GM12878 (cell line): Measurements from ENCODE around the gene ZNF462. TPM values are rescaled to one million over a fixed set of nuclear protein-coding genes. Genes with fewer than 3 reads are reported as not detected.

ENCODE experiments used
- ASH2L ChIP-seq: fragments of 300-600, 200-600 bp; sonication (generic); IDR thresholded peaks from 2 replicates; pipeline ENCODE4 v1.6.1; 2017; ENCODE audit warnings: low read depth, mild to moderate bottlenecking, borderline replicate concordance
- BACH1 ChIP-seq: fragments of 450-650 bp; IDR thresholded peaks from 2 replicates; pipeline ENCODE4 v1.6.1; 2017; ENCODE audit warnings: mild to moderate bottlenecking, borderline replicate concordance
- BMI1 ChIP-seq: fragments of 450-650 bp; IDR thresholded peaks from 2 replicates; pipeline ENCODE4 v1.6.1; 2016; ENCODE audit warnings: mild to moderate bottlenecking, moderate library complexity, borderline replicate concordance
- EP300 ChIP-seq, 2 experiments: fragments of 150-350 bp in 1 of 2; IDR thresholded peaks; 2 replicates each; pipeline ENCODE4 v1.6.1; 2011 to 2012; ENCODE audit warnings: low read depth in 2 of 2, low read length in 2 of 2, borderline replicate concordance in 1 of 2, improper control_type of control experiment in 1 of 2, inconsistent platforms in 1 of 2; ENCODE audit not compliant: control insufficient read depth in 1 of 2
- EZH2 ChIP-seq: IDR thresholded peaks from 2 replicates; pipeline ENCODE4 v1.6.1; 2012; ENCODE audit warnings: low read depth, mild to moderate bottlenecking, control low read depth, inconsistent platforms, low read length, borderline replicate concordance; ENCODE audit not compliant: control insufficient read depth
- GATAD2B ChIP-seq: fragments of 450-650 bp; conservative IDR thresholded peaks from 2 replicates; pipeline ENCODE4 v1.6.1; 2017; ENCODE audit warnings: low read depth, mild to moderate bottlenecking, moderate library complexity
- IRF4 ChIP-seq: IDR thresholded peaks from 2 replicates; pipeline ENCODE4 v1.6.1; 2011; ENCODE audit warnings: low read depth, low read length
- LARP7 ChIP-seq: fragments of 450-650 bp; IDR thresholded peaks from 2 replicates; pipeline ENCODE4 v1.6.1; 2017; ENCODE audit warnings: mild to moderate bottlenecking
- MEF2B ChIP-seq: fragments of 450-650 bp; IDR thresholded peaks from 2 replicates; pipeline ENCODE4 v1.6.1; 2018; ENCODE audit warnings: mild to moderate bottlenecking, moderate library complexity; ENCODE audit not compliant: partially characterized antibody, poor library complexity, severe bottlenecking
- NBN ChIP-seq: fragments of 450-650 bp; IDR thresholded peaks from 2 replicates; pipeline ENCODE4 v1.6.1; 2016
- PKNOX1 ChIP-seq: fragments of 450-650 bp; IDR thresholded peaks from 2 replicates; pipeline ENCODE4 v1.6.1; 2016; ENCODE audit warnings: mild to moderate bottlenecking
- RAD51 ChIP-seq: fragments of 450-650 bp; IDR thresholded peaks from 2 replicates; pipeline ENCODE4 v1.6.1; 2016; ENCODE audit warnings: moderate library complexity, mild to moderate bottlenecking, inconsistent platforms
- SKIL ChIP-seq: fragments of 450-650 bp; IDR thresholded peaks from 2 replicates; pipeline ENCODE4 v1.6.1; 2017; ENCODE audit warnings: mild to moderate bottlenecking, low read depth, inconsistent platforms; ENCODE audit not compliant: poor library complexity, severe bottlenecking
- SMAD1 ChIP-seq: fragments of 450-650 bp; IDR thresholded peaks from 2 replicates; pipeline ENCODE4 v1.6.1; 2018; ENCODE audit warnings: mild to moderate bottlenecking, low read depth; ENCODE audit not compliant: partially characterized antibody
- SMC3 ChIP-seq: IDR thresholded peaks from 2 replicates; pipeline ENCODE4 v1.6.1; 2011; ENCODE audit warnings: low read length, improper control_type of control experiment, borderline replicate concordance
- TARDBP ChIP-seq: IDR thresholded peaks from 2 replicates; pipeline ENCODE4 v1.6.1; 2016; ENCODE audit warnings: borderline replicate concordance
- polyA plus RNA-seq, 11 experiments: library from polyadenylated mRNA; depleted of rRNA in 4 of 11; unstranded in 6 of 11; stranded (reverse) in 5 of 11; fragments of >200 nt; fragmentation: Nextera tagmentation in 4 of 11; fragmentation: Illumina TruSeq in 1 of 11; extraction: Ambion mirVana in 4 of 11; extraction: Trizol in 1 of 11; gene quantifications; 1 replicate in 1 of 11; 2 replicates in 10 of 11; pipeline versions ENCODE4 v1.2.1 to v1.2.3, GENCODE V29; 2011 to 2016; ENCODE audit warnings: inconsistent platforms in 2 of 11, missing spikeins in 2 of 11, low read depth in 1 of 11
- total RNA-seq, 4 experiments: library from RNA; depleted of rRNA in 3 of 4; stranded (reverse); fragments of >200 nt in 3 of 4; fragmentation: Illumina TruSeq in 1 of 4; extraction: Trizol in 1 of 4; gene quantifications; 2 replicates each; pipeline versions ENCODE4 v1.2.1 to v1.2.3, GENCODE V29; 2013 to 2021
- TF ChIP-seq, protein P1 (sequence below): fragments of 450-650 bp; IDR thresholded peaks from 2 replicates; pipeline ENCODE4 v1.6.1; 2017; ENCODE audit warnings: mild to moderate bottlenecking, moderate library complexity
- TF ChIP-seq, protein P2 (sequence below): fragments of 450-650 bp; conservative IDR thresholded peaks from 2 replicates; pipeline ENCODE4 v1.6.1; 2017; ENCODE audit warnings: mild to moderate bottlenecking, moderate library complexity
- TF ChIP-seq, protein P3 (sequence below): fragments of 450-650 bp; IDR thresholded peaks from 2 replicates; pipeline ENCODE4 v1.6.1; 2017; ENCODE audit warnings: low read depth, mild to moderate bottlenecking, moderate library complexity

The ZNF462 gene
- total and polyA plus RNA-seq, 10 of the 15 experiments (the other 5 are each of a cell fraction or from before 2014, with no cell fraction given), result 0.27 to 13.7 (median 0.55) TPM

- TF ChIP-seq, protein P1, sequence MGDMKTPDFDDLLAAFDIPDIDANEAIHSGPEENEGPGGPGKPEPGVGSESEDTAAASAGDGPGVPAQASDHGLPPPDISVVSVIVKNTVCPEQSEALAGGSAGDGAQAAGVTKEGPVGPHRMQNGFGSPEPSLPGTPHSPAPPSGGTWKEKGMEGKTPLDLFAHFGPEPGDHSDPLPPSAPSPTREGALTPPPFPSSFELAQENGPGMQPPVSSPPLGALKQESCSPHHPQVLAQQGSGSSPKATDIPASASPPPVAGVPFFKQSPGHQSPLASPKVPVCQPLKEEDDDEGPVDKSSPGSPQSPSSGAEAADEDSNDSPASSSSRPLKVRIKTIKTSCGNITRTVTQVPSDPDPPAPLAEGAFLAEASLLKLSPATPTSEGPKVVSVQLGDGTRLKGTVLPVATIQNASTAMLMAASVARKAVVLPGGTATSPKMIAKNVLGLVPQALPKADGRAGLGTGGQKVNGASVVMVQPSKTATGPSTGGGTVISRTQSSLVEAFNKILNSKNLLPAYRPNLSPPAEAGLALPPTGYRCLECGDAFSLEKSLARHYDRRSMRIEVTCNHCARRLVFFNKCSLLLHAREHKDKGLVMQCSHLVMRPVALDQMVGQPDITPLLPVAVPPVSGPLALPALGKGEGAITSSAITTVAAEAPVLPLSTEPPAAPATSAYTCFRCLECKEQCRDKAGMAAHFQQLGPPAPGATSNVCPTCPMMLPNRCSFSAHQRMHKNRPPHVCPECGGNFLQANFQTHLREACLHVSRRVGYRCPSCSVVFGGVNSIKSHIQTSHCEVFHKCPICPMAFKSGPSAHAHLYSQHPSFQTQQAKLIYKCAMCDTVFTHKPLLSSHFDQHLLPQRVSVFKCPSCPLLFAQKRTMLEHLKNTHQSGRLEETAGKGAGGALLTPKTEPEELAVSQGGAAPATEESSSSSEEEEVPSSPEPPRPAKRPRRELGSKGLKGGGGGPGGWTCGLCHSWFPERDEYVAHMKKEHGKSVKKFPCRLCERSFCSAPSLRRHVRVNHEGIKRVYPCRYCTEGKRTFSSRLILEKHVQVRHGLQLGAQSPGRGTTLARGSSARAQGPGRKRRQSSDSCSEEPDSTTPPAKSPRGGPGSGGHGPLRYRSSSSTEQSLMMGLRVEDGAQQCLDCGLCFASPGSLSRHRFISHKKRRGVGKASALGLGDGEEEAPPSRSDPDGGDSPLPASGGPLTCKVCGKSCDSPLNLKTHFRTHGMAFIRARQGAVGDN, result no peak; the same call in none of the 2 replicates
- peak; percentile 11; the same call in 1 of the 2 replicates for TF ChIP-seq SMC3
- TF ChIP-seq LARP7, result peak; percentile 54; the same call in 1 of the 2 replicates
- TF ChIP-seq RAD51, result peak; percentile 23; the same call in 1 of the 2 replicates
- TF ChIP-seq ASH2L, result no peak
- TF ChIP-seq MEF2B, result peak; percentile 81
- no peak for TF ChIP-seq TARDBP
- TF ChIP-seq NBN, result peak; percentile 73
- TF ChIP-seq, protein P2, sequence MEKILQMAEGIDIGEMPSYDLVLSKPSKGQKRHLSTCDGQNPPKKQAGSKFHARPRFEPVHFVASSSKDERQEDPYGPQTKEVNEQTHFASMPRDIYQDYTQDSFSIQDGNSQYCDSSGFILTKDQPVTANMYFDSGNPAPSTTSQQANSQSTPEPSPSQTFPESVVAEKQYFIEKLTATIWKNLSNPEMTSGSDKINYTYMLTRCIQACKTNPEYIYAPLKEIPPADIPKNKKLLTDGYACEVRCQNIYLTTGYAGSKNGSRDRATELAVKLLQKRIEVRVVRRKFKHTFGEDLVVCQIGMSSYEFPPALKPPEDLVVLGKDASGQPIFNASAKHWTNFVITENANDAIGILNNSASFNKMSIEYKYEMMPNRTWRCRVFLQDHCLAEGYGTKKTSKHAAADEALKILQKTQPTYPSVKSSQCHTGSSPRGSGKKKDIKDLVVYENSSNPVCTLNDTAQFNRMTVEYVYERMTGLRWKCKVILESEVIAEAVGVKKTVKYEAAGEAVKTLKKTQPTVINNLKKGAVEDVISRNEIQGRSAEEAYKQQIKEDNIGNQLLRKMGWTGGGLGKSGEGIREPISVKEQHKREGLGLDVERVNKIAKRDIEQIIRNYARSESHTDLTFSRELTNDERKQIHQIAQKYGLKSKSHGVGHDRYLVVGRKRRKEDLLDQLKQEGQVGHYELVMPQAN, result no peak
- TF ChIP-seq, protein P3, sequence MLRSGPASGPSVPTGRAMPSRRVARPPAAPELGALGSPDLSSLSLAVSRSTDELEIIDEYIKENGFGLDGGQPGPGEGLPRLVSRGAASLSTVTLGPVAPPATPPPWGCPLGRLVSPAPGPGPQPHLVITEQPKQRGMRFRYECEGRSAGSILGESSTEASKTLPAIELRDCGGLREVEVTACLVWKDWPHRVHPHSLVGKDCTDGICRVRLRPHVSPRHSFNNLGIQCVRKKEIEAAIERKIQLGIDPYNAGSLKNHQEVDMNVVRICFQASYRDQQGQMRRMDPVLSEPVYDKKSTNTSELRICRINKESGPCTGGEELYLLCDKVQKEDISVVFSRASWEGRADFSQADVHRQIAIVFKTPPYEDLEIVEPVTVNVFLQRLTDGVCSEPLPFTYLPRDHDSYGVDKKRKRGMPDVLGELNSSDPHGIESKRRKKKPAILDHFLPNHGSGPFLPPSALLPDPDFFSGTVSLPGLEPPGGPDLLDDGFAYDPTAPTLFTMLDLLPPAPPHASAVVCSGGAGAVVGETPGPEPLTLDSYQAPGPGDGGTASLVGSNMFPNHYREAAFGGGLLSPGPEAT, result peak; percentile 85
- TF ChIP-seq SKIL, result peak; percentile 78
- TF ChIP-seq EZH2, result no peak
- TF ChIP-seq GATAD2B, result 0 out of 2 replicates have a peak, but pooled peaks have one; percentile 17
- TF ChIP-seq IRF4, result no peak
- TF ChIP-seq PKNOX1, result peak; percentile 95
- TF ChIP-seq BMI1, result peak; percentile 75; the same call in 1 of the 2 replicates
- TF ChIP-seq SMAD1, result peak; percentile 89
- peak; percentile 38 to 77; a peak in 2 of 4 replicates for TF ChIP-seq EP300 (IDR thresholded peaks at IDR 0.05; ENCODE audit: borderline replicate concordance in 1 of 2, control insufficient read depth in 1 of 2, low read depth in 2 of 2, low read length in 2 of 2)
- TF ChIP-seq BACH1, result peak; percentile 91
These were observed 117.7 kb downstream of the ZNF462 start (continued) for GRCh38 chr9:106980551-106981101.
